SK-N-SH treated with all-trans-retinoic acid at 6 μM for 48 hours (cell line): ENCODE data around the gene PODNL1.
"Not testable (repeated sequence)": the region's sequence is repeated elsewhere in the genome, so short reads cannot be mapped to it uniquely, and the experiment has no call there.

Experiments
- ATAC-seq: fragments of 200-7000 bp; cut with Tn5 transposase; 3 replicates; pipeline ENCODE4 v1.9.1; 2020; ENCODE audit warnings: mild to moderate bottlenecking, moderate library complexity
- ARNTL ChIP-seq: fragments of 450-650 bp; formaldehyde crosslinking; IDR thresholded peaks from 2 replicates; pipeline ENCODE4 v1.5.0; 2020; ENCODE audit warnings: low read depth, mild to moderate bottlenecking, moderate library complexity, borderline replicate concordance
- BACH2 ChIP-seq: fragments of 250-450 bp; sonication (Bioruptor Pico); IDR thresholded peaks from 2 replicates; pipeline ENCODE4 v1.9.0; 2021; ENCODE audit warnings: mild to moderate bottlenecking, borderline replicate concordance
- CREB5 ChIP-seq: fragments of 250-450 bp; sonication (Bioruptor Pico); IDR thresholded peaks from 2 replicates; pipeline ENCODE4 v1.5.1; 2020; ENCODE audit warnings: low read depth, mild to moderate bottlenecking, moderate library complexity
- CSDC2 ChIP-seq: fragments of 250-450 bp; sonication (Bioruptor Pico); IDR thresholded peaks from 2 replicates; pipeline ENCODE4 v1.5.0; 2020; ENCODE audit warnings: mild to moderate bottlenecking, moderate library complexity
- CSRNP3 ChIP-seq: fragments of 250-450 bp; sonication (Bioruptor Pico); IDR thresholded peaks from 2 replicates; pipeline ENCODE4 v1.5.1; 2021; ENCODE audit warnings: mild to moderate bottlenecking, moderate library complexity
- ESRRG ChIP-seq: fragments of 250-450 bp; sonication (Bioruptor Pico); IDR thresholded peaks from 2 replicates; pipeline ENCODE4 v1.6.1; 2021; ENCODE audit warnings: mild to moderate bottlenecking
- GLIS3 ChIP-seq: fragments of 250-450 bp; sonication (Bioruptor Pico); IDR thresholded peaks from 2 replicates; pipeline ENCODE4 v1.5.0; 2020; ENCODE audit warnings: mild to moderate bottlenecking, moderate library complexity
- POU6F1 ChIP-seq: fragments of 250-450 bp; sonication (Bioruptor Pico); IDR thresholded peaks from 2 replicates; pipeline ENCODE4 v1.8.0; 2021; ENCODE audit warnings: low read depth, mild to moderate bottlenecking, moderate library complexity, borderline replicate concordance
- PPARA ChIP-seq: fragments of 250-450 bp; sonication (Bioruptor Pico); IDR thresholded peaks from 2 replicates; pipeline ENCODE4 v1.5.0; 2020; ENCODE audit warnings: mild to moderate bottlenecking, borderline replicate concordance
- RARB ChIP-seq: fragments of 250-450 bp; sonication (Bioruptor Pico); IDR thresholded peaks from 2 replicates; pipeline ENCODE4 v1.8.0; 2021; ENCODE audit warnings: mild to moderate bottlenecking, moderate library complexity
- SNAI2 ChIP-seq: fragments of 250-450 bp; sonication (Bioruptor Pico); IDR thresholded peaks from 2 replicates; pipeline ENCODE4 v1.5.0; 2020; ENCODE audit warnings: mild to moderate bottlenecking, moderate library complexity
- TCF4 ChIP-seq: fragments of 250-450 bp; sonication (Bioruptor Pico); IDR thresholded peaks from 2 replicates; pipeline ENCODE4 v1.8.0; 2021; ENCODE audit warnings: mild to moderate bottlenecking, moderate library complexity, borderline replicate concordance
- TOX ChIP-seq: fragments of 250-450 bp; sonication (Bioruptor Pico); IDR thresholded peaks from 2 replicates; pipeline ENCODE4 v1.8.0; 2021; ENCODE audit warnings: mild to moderate bottlenecking, moderate library complexity, borderline replicate concordance
- TSHZ2 ChIP-seq: fragments of 250-450 bp; sonication (Bioruptor Pico); IDR thresholded peaks from 2 replicates; pipeline ENCODE4 v1.5.0; 2020; ENCODE audit warnings: mild to moderate bottlenecking, moderate library complexity
- ZC3H10 ChIP-seq: fragments of 250-450 bp; sonication (Bioruptor Pico); IDR thresholded peaks from 2 replicates; pipeline ENCODE4 v1.5.1; 2021; ENCODE audit warnings: mild to moderate bottlenecking, moderate library complexity
- ZFP3 ChIP-seq: fragments of 250-450 bp; sonication (Bioruptor Pico); IDR thresholded peaks from 2 replicates; pipeline ENCODE4 v1.5.0; 2020; ENCODE audit warnings: mild to moderate bottlenecking, moderate library complexity
- ZFP30 ChIP-seq: fragments of 450-650 bp; formaldehyde crosslinking; IDR thresholded peaks from 2 replicates; pipeline ENCODE4 v1.5.0; 2022; ENCODE audit warnings: mild to moderate bottlenecking, moderate library complexity
- ZNF70 ChIP-seq: fragments of 450-650 bp; formaldehyde crosslinking; IDR thresholded peaks from 2 replicates; pipeline ENCODE4 v1.5.0; 2020; ENCODE audit warnings: mild to moderate bottlenecking, moderate library complexity
- ZNF8 ChIP-seq: fragments of 450-650 bp; formaldehyde crosslinking; IDR thresholded peaks from 2 replicates; pipeline ENCODE4 v1.5.0; 2020; ENCODE audit warnings: mild to moderate bottlenecking, moderate library complexity

The PODNL1 gene

GRCh38 chr19:13976446-13976845 is 38.2 kb upstream of the PODNL1 start:
- ATAC-seq: no peak
- no peak for TF ChIP-seq POU6F1 (CRISPR knock-in tag)
- no peak for TF ChIP-seq CREB5 (CRISPR knock-in tag)
- TF ChIP-seq ZFP3: no peak
- TF ChIP-seq TOX: no peak
- no peak for TF ChIP-seq RARB (CRISPR knock-in tag)
- TF ChIP-seq CSDC2 (CRISPR knock-in tag): no peak

- no peak for ATAC-seq
- TF ChIP-seq ZC3H10 (CRISPR knock-in tag) (no peak), CSDC2 (CRISPR knock-in tag) (no peak), CREB5 (CRISPR knock-in tag) (no peak), ARNTL (no peak), ZFP30 (CRISPR knock-in tag) (no peak), BACH2 (CRISPR knock-in tag) (no peak), PPARA (no peak), CSRNP3 (CRISPR knock-in tag) (no peak), TSHZ2 (CRISPR knock-in tag) (no peak), GLIS3 (CRISPR knock-in tag) (no peak), RARB (CRISPR knock-in tag) (no peak), POU6F1 (CRISPR knock-in tag) (no peak)
These were observed 37.7 kb upstream of the PODNL1 start for GRCh38 chr19:13975870-13976269.

GRCh38 chr19:13974073-13974472 is 35.9 kb upstream of the PODNL1 start:
- peak; percentile 85 for ATAC-seq
- TF ChIP-seq BACH2 (CRISPR knock-in tag) (no peak), GLIS3 (CRISPR knock-in tag) (no peak), TCF4 (CRISPR knock-in tag) (no peak), SNAI2 (CRISPR knock-in tag) (no peak), ZNF70 (CRISPR knock-in tag) (no peak), ZNF8 (CRISPR knock-in tag) (no peak), CSDC2 (CRISPR knock-in tag) (no peak), ZFP30 (CRISPR knock-in tag) (no peak), TSHZ2 (CRISPR knock-in tag) (no peak), ZC3H10 (CRISPR knock-in tag) (no peak), ESRRG (CRISPR knock-in tag) (no peak), CSRNP3 (CRISPR knock-in tag) (no peak)
- TF ChIP-seq, all 23 proteins: peak for 0

GRCh38 chr19:13973479-13973878 is 35.3 kb upstream of the PODNL1 start:
- not testable (repeated sequence) for ATAC-seq
